Measurements from ENCODE around the gene FAM13A.

The FAM13A gene

GRCh38 chr4:88820698-88821415 is 236.1 kb downstream of the FAM13A start:
- Mint-ChIP-seq H3K27me3 (no peaks in the 10 kb centered on the region), H3K27ac (no peak overlapping the region), H3K4me1 (peaks cover 21% of the 10 kb centered on the region), H3K9me3 (no peaks in the 10 kb centered on the region), H3K4me3 (no peak overlapping the region)
- no peak for ATAC-seq
- no peak for DNase-seq

- no peaks in the 10 kb centered on the region for H3K27me3 Mint-ChIP-seq
- DNase-seq, result no peak
- ATAC-seq, result no peak
- no peak overlapping the region for H3K4me3 Mint-ChIP-seq
- no peak overlapping the region for H3K27ac Mint-ChIP-seq
- H3K4me1 Mint-ChIP-seq, result peaks cover 21% of the 10 kb centered on the region
- no peaks in the 10 kb centered on the region for H3K9me3 Mint-ChIP-seq
Measured at GRCh38 chr4:88819818-88820697, 236.9 kb downstream of the FAM13A start.

GRCh38 chr4:88818631-88819470 is 238.1 kb downstream of the FAM13A start:
- no peaks in the 10 kb centered on the region for H3K9me3 Mint-ChIP-seq

GRCh38 chr4:88817740-88818139 is 239.2 kb downstream of the FAM13A start:
- no peak overlapping the region for H3K27ac Mint-ChIP-seq
- no peak for DNase-seq
- peaks cover 8% of the 10 kb centered on the region for H3K27me3 Mint-ChIP-seq
- H3K4me3 Mint-ChIP-seq, result no peak overlapping the region
- peaks cover 15% of the 10 kb centered on the region for H3K4me1 Mint-ChIP-seq
- no peak for ATAC-seq
- no peaks in the 10 kb centered on the region for H3K9me3 Mint-ChIP-seq

More at GRCh38 chr4:88818631-88819470, 238.1 kb downstream of the FAM13A start:
- DNase-seq, result peak; percentile 31 to 33
- ATAC-seq, result peak; percentile 42
- Mint-ChIP-seq H3K27ac (no peak overlapping the region), H3K4me1 (peaks cover 21% of the 10 kb centered on the region), H3K27me3 (peaks cover 6% of the 10 kb centered on the region), H3K4me3 (no peak overlapping the region)

GRCh38 chr4:88816360-88816759 is 240.6 kb downstream of the FAM13A start:
- ATAC-seq, result no peak
- H3K9me3 Mint-ChIP-seq, result no peaks in the 10 kb centered on the region
- H3K27ac Mint-ChIP-seq, result no peak overlapping the region

GRCh38 chr4:88814043-88814617 is 242.9 kb downstream of the FAM13A start:
- DNase-seq (no peak), ATAC-seq (no peak)
- Mint-ChIP-seq H3K9me3 (no peaks in the 10 kb centered on the region), H3K4me1 (peaks cover 10% of the 10 kb centered on the region), H3K27me3 (peaks cover 8% of the 10 kb centered on the region), H3K4me3 (no peak overlapping the region), H3K27ac (no peak overlapping the region)

More at GRCh38 chr4:88816360-88816759, 240.6 kb downstream of the FAM13A start:
- DNase-seq, result no peak
- Mint-ChIP-seq H3K27me3 (peaks cover 8% of the 10 kb centered on the region), H3K4me3 (no peak overlapping the region), H3K4me1 (peaks cover 15% of the 10 kb centered on the region)

- H3K4me1 Mint-ChIP-seq, result no peaks in the 10 kb centered on the region
Measured at GRCh38 chr4:88813013-88813412, 244.0 kb downstream of the FAM13A start.

GRCh38 chr4:88812420-88812819 is 244.6 kb downstream of the FAM13A start:
- Mint-ChIP-seq H3K9me3 (no peaks in the 10 kb centered on the region), H3K27me3 (peaks cover 8% of the 10 kb centered on the region), H3K4me3 (no peak overlapping the region), H3K4me1 (no peaks in the 10 kb centered on the region), H3K27ac (no peak overlapping the region)
- DNase-seq (no peak), ATAC-seq (no peak)

More at GRCh38 chr4:88813013-88813412, 244.0 kb downstream of the FAM13A start:
- no peak for DNase-seq
- no peak overlapping the region for H3K4me3 Mint-ChIP-seq
- H3K27me3 Mint-ChIP-seq, result peaks cover 8% of the 10 kb centered on the region
- no peaks in the 10 kb centered on the region for H3K9me3 Mint-ChIP-seq
- no peak overlapping the region for H3K27ac Mint-ChIP-seq
- ATAC-seq, result no peak

- Mint-ChIP-seq H3K4me1 (no peaks in the 10 kb centered on the region), H3K27me3 (peaks cover 8% of the 10 kb centered on the region), H3K4me3 (no peak overlapping the region), H3K27ac (no peak overlapping the region), H3K9me3 (no peaks in the 10 kb centered on the region)
- DNase-seq (no peak), ATAC-seq (no peak)
Measured at GRCh38 chr4:88811904-88812303, 245.1 kb downstream of the FAM13A start.

- ATAC-seq, result no peak
- Mint-ChIP-seq H3K27ac (no peak overlapping the region), H3K4me3 (no peak overlapping the region), H3K4me1 (no peaks in the 10 kb centered on the region), H3K9me3 (no peaks in the 10 kb centered on the region), H3K27me3 (peaks cover 8% of the 10 kb centered on the region)
- DNase-seq, result no peak
Measured at GRCh38 chr4:88810325-88810724, 246.7 kb downstream of the FAM13A start.

GRCh38 chr4:88809576-88810219 is 247.3 kb downstream of the FAM13A start:
- H3K27ac Mint-ChIP-seq, result no peak overlapping the region

GRCh38 chr4:88809101-88809500 is 247.9 kb downstream of the FAM13A start:
- ATAC-seq (no peak), DNase-seq (no peak)
- Mint-ChIP-seq H3K9me3 (no peaks in the 10 kb centered on the region), H3K27ac (no peak overlapping the region), H3K4me1 (peaks cover 8% of the 10 kb centered on the region), H3K4me3 (no peak overlapping the region), H3K27me3 (peaks cover 4% of the 10 kb centered on the region)

More at GRCh38 chr4:88809576-88810219, 247.3 kb downstream of the FAM13A start:
- peaks cover 8% of the 10 kb centered on the region for H3K27me3 Mint-ChIP-seq
- no peak overlapping the region for H3K4me3 Mint-ChIP-seq
- DNase-seq (no peak), ATAC-seq (no peak)
- no peaks in the 10 kb centered on the region for H3K9me3 Mint-ChIP-seq
- peaks cover 3% of the 10 kb centered on the region for H3K4me1 Mint-ChIP-seq

- Mint-ChIP-seq H3K27me3 (no peaks in the 10 kb centered on the region), H3K4me3 (no peak overlapping the region), H3K4me1 (peaks cover 15% of the 10 kb centered on the region), H3K9me3 (no peaks in the 10 kb centered on the region), H3K27ac (no peak overlapping the region)
- ATAC-seq, result no peak
- DNase-seq, result no peak
Measured at GRCh38 chr4:88807499-88807898, 249.5 kb downstream of the FAM13A start.

- Mint-ChIP-seq H3K27ac (peak overlapping the region; percentile 89 to 97), H3K4me3 (peak overlapping the region in 1 of 2 donors; percentile 17), H3K9me3 (no peaks in the 10 kb centered on the region), H3K27me3 (no peaks in the 10 kb centered on the region), H3K4me1 (peaks cover 22% of the 10 kb centered on the region)
- ATAC-seq (peak; percentile 85), DNase-seq (no peak)
Measured at GRCh38 chr4:88804234-88804633, 252.8 kb downstream of the FAM13A start.

All from stimulated activated naive CD8-positive, alpha-beta T cell treated with anti-CD3 and anti-CD28 coated beads, Interleukin-15, amount 100 ng/mL, for 72 hours (primary cell).